IgD-negative memory B cell (primary cell): Measurements from ENCODE around the gene PROK1. TPM values are rescaled to one million over a fixed set of nuclear protein-coding genes. Genes with fewer than 3 reads are reported as not detected.

Source experiments
- H3K27ac Mint-ChIP-seq, 3 donors: one replicate each; pipeline ENCODE4 v1.8.0; 2020 to 2022; ENCODE audit warnings: mild to moderate bottlenecking in 3 of 3, mixed read lengths in 3 of 3, moderate library complexity in 1 of 3
- H3K27me3 Mint-ChIP-seq: one replicate; pipeline ENCODE4 v1.8.0; 2021; ENCODE audit warnings: mixed read lengths
- H3K36me3 Mint-ChIP-seq: one replicate; pipeline ENCODE4 v1.8.0; 2020; ENCODE audit warnings: mild to moderate bottlenecking, mixed read lengths
- H3K4me1 Mint-ChIP-seq, 3 donors: one replicate each; pipeline ENCODE4 v1.8.0; 2020 to 2022; ENCODE audit warnings: mixed read lengths in 3 of 3, mild to moderate bottlenecking in 1 of 3
- H3K4me3 Mint-ChIP-seq, 4 donors: one replicate each; pipeline ENCODE4 v1.8.0; 2020 to 2022; ENCODE audit warnings: mild to moderate bottlenecking in 4 of 4, mixed read lengths in 4 of 4, moderate library complexity in 3 of 4
- H3K9me3 Mint-ChIP-seq, 3 donors: one replicate each; pipeline ENCODE4 v1.8.0; 2020 to 2021; ENCODE audit warnings: mixed read lengths in 3 of 3, mild to moderate bottlenecking in 1 of 3
- polyA plus RNA-seq: library from polyadenylated mRNA; unstranded; fragments of 300-500 nt; fragmentation: Illumina TruSeq; gene quantifications from one replicate; pipeline ENCODE4 v1.2.3, GENCODE V29; 2021

The PROK1 gene
- polyA plus RNA-seq, 1 donor from 2014 or later, result not detected

DNA sequence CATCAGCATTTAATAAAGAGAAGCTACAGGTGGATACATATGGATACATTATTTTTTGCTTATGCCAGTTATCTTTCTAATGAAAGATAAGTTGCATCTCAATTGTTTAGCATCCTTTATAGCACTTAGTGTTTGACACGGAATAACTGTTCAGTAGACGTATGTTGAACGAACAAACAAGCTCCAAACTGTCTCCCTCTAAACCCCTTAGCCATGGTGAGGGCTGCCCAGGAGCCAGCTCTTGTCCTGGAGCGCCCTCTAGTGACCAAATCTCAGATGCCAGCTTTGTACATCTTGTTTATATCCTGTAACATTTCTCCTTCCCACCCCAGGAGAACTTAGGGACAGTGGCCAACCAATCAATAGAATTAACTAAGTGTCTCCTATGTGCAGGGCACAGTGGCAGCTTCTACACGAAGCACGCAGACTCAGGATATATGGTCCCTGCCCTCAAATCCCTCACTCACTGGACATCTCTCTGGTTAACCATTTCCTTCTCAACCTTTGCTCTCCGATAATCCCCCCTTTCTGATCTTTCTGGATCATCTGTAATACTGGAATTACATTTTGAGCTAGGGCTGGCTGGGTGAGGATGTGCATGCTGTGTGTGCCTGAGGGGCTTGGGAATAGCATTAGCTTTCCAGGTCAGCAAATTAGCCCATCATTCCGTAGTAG lies 45.1 kb downstream of the PROK1 start:
- peaks cover 2% of the 10 kb centered on the region for H3K27me3 Mint-ChIP-seq
- no peaks in the 10 kb centered on the region for H3K36me3 Mint-ChIP-seq
- no peaks in the 10 kb centered on the region for H3K9me3 Mint-ChIP-seq
- H3K4me1 Mint-ChIP-seq, result no peaks in the 10 kb centered on the region
- no peak overlapping the region for H3K4me3 Mint-ChIP-seq
- H3K27ac Mint-ChIP-seq, result no peak overlapping the region

- Mint-ChIP-seq H3K27me3 (peaks cover 3% of the 10 kb centered on the region), H3K9me3 (no peaks in the 10 kb centered on the region), H3K4me1 (peaks cover 5 to 11% (median 6%) of the 10 kb centered on the region in 3 donors), H3K27ac (no peak overlapping the region), H3K4me3 (no peak overlapping the region), H3K36me3 (no peaks in the 10 kb centered on the region)
Measured at GRCh38 chr1:110498270-110498669, 47.3 kb downstream of the PROK1 start.

GRCh38 chr1:110501488-110502132 lies 50.7 kb downstream of the PROK1 start:
- Mint-ChIP-seq H3K4me3 (no peak overlapping the region), H3K9me3 (no peaks in the 10 kb centered on the region)

DNA sequence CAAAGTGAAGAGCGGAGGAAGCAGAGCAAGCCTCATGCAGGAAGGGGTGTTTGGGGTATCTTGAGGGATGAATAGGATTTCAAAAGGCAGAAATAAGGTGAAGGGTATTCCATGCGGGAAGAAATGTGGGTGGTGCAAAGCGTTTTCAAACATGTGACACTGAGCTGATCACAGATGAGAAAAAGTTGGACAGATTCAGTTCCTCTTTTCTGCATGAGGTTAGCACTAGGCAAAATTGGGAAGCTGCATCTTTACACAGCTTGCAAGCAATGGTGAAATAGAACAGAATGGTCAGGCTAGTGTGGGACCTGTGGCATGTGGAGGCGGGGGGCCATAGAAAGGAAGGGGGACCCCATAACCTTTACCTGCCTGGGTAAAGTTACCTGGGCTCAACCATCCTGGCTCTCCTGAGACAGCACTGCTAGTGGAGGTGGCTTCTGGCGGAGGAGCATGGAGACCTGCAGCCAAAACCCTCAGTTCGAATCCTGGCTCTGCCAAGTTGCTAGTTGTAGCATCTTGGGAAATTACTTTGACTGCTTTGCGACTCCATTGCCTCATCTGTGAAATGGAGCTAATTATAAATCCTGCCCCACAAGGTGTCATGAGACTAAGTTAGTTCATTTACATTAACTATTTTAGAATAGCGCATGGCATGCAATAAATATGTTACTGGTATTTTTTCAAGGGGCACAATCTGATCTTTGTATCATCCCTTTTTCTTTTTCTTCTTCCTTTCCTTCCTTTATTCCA lies 51.6 kb downstream of the PROK1 start:
- Mint-ChIP-seq H3K9me3 (no peaks in the 10 kb centered on the region), H3K27ac (no peak overlapping the region), H3K4me1 (peaks cover 5 to 11% (median 6%) of the 10 kb centered on the region in 3 donors), H3K36me3 (no peaks in the 10 kb centered on the region), H3K27me3 (peaks cover 6% of the 10 kb centered on the region), H3K4me3 (no peak overlapping the region)

More at GRCh38 chr1:110501488-110502132, 50.7 kb downstream of the PROK1 start:
- Mint-ChIP-seq H3K4me1 (peaks cover 5 to 11% (median 6%) of the 10 kb centered on the region in 3 donors), H3K27ac (no peak overlapping the region), H3K36me3 (no peaks in the 10 kb centered on the region), H3K27me3 (peaks cover 3% of the 10 kb centered on the region)

DNA sequence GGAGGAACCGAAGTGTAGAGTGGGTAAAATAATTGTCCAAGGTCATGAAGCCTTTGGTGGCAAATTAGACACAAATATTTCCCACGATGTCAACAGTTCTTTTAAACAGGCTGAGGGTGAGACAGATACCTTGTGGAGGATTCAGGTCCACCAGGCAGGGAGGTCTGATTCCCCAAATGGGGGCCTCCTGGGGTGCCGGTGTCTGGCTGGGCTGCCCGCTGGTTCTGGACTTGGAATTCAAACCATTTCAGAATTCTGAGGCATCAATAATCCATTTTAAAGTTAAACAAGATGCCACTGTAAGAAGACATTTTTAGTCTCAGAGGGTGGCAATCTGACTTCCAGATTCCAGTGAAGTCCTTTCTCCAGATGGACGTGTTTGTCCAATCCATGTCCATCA lies 52.5 kb downstream of the PROK1 start:
- no peaks in the 10 kb centered on the region for H3K36me3 Mint-ChIP-seq
- no peak overlapping the region for H3K4me3 Mint-ChIP-seq
- peaks cover 12% of the 10 kb centered on the region for H3K27me3 Mint-ChIP-seq
- no peaks in the 10 kb centered on the region for H3K9me3 Mint-ChIP-seq
- H3K27ac Mint-ChIP-seq, result no peak overlapping the region
- H3K4me1 Mint-ChIP-seq, result peaks cover 5 to 11% (median 6%) of the 10 kb centered on the region in 3 donors

DNA sequence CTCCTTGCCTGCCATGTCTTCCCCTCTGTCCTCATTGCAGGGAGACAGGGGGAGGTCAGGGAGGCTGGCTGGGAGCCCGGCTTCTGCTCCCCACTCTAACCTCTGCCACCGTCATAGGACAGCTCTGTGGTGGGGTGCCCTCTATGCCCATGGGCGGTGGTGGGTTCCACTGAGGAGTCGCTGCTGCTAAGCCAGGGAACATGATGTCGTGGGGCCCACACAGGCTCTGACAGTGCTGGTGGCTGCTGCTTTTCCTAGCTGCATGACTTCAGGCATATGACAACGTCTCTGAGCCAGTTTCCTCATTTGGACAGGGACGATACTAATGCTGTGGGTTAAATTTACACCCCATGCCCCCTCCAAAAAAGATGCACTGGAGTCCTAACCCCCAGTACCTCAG lies 53.3 kb downstream of the PROK1 start:
- no peaks in the 10 kb centered on the region for H3K9me3 Mint-ChIP-seq
- peaks cover 5 to 11% (median 6%) of the 10 kb centered on the region in 3 donors for H3K4me1 Mint-ChIP-seq
- H3K36me3 Mint-ChIP-seq, result no peaks in the 10 kb centered on the region
- H3K27me3 Mint-ChIP-seq, result peaks cover 12% of the 10 kb centered on the region
- no peak overlapping the region for H3K27ac Mint-ChIP-seq
- no peak overlapping the region for H3K4me3 Mint-ChIP-seq

DNA sequence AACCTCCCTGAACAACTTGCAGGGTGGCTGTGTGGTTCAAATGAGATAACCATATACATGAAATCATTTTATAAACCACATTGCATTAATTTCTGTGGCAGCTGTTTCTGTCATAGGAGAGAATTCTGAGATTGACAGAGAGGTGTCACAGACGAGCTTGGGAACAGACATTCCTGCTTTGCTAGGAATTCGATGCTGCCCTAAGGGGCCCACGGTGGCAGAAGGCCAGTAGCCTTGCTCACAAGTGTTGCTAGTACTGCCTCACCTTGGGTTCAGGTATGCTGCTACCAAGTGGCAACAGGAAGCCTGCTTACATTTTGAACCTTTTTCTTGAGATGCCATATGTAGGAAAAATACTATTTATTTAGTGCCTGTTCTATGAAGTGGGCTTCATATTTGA lies 54.6 kb downstream of the PROK1 start:
- peaks cover 5 to 11% (median 6%) of the 10 kb centered on the region in 3 donors for H3K4me1 Mint-ChIP-seq
- H3K36me3 Mint-ChIP-seq, result no peaks in the 10 kb centered on the region
- H3K9me3 Mint-ChIP-seq, result no peaks in the 10 kb centered on the region
- no peak overlapping the region for H3K27ac Mint-ChIP-seq
- peaks cover 10% of the 10 kb centered on the region for H3K27me3 Mint-ChIP-seq
- no peak overlapping the region for H3K4me3 Mint-ChIP-seq

- Mint-ChIP-seq H3K36me3 (no peaks in the 10 kb centered on the region), H3K27ac (no peak overlapping the region), H3K27me3 (peaks cover 10% of the 10 kb centered on the region), H3K4me3 (no peak overlapping the region), H3K4me1 (peaks cover 5 to 11% (median 6%) of the 10 kb centered on the region in 3 donors), H3K9me3 (no peaks in the 10 kb centered on the region)
Measured at GRCh38 chr1:110506541-110506940, 55.6 kb downstream of the PROK1 start.

Other genes starting within 250 kb of the PROK1 start
- 1.8 TPM for gene KCNC4, start 240.8 kb upstream of the PROK1 start, polyA plus RNA-seq
- gene RBM15, start 111.8 kb upstream of the PROK1 start, polyA plus RNA-seq, result 16.9 TPM
- gene SLC16A4, start 60.1 kb upstream of the PROK1 start, polyA plus RNA-seq, result 3.6 TPM
- gene LAMTOR5, start 43.5 kb upstream of the PROK1 start, polyA plus RNA-seq, result 366 TPM
- gene KCNA10, start 68.0 kb downstream of the PROK1 start, polyA plus RNA-seq, result not detected
- gene KCNA2, start 155.2 kb downstream of the PROK1 start, polyA plus RNA-seq, result not detected
- 55.9 TPM for gene KCNA3, start 223.8 kb downstream of the PROK1 start, polyA plus RNA-seq